ENCODE data around the gene RAB3C. TPM values are rescaled to one million over a fixed set of nuclear protein-coding genes. Genes with fewer than 3 reads are reported as not detected.

RAB3C gene
- total and polyA plus RNA-seq, 12 donors: 0.08 to 4.9 (median 0.37) TPM

DNA sequence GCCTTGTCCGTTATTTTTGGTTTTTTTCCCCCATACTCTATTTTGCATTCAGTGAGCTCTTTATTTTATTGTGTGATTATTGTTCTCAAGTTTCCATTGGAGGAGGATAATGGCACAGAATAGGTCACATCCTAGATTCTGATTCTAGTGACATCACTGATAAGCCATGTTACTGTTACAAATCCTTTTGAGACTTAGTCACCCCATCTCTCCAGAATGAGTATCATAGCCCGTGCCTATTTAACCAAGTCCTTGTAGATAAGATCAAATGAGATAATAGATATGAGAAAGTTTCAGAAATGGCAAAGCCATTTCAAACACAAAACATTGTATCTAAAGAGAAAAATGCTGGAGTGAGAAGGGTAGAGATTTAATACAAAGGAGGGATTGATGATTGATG, 242.6 kb downstream of the RAB3C start:
- TF ChIP-seq, protein P1, sequence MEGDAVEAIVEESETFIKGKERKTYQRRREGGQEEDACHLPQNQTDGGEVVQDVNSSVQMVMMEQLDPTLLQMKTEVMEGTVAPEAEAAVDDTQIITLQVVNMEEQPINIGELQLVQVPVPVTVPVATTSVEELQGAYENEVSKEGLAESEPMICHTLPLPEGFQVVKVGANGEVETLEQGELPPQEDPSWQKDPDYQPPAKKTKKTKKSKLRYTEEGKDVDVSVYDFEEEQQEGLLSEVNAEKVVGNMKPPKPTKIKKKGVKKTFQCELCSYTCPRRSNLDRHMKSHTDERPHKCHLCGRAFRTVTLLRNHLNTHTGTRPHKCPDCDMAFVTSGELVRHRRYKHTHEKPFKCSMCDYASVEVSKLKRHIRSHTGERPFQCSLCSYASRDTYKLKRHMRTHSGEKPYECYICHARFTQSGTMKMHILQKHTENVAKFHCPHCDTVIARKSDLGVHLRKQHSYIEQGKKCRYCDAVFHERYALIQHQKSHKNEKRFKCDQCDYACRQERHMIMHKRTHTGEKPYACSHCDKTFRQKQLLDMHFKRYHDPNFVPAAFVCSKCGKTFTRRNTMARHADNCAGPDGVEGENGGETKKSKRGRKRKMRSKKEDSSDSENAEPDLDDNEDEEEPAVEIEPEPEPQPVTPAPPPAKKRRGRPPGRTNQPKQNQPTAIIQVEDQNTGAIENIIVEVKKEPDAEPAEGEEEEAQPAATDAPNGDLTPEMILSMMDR (IDR thresholded peaks at IDR 0.05): no peak
- Histone ChIP-seq H3K4me1 (no peaks in the 10 kb centered on the region), H3K4me3 (no peak overlapping the region), H3K9me3 (no peaks in the 10 kb centered on the region), H3K27me3 (no peaks in the 10 kb centered on the region), H3K27ac (no peak overlapping the region), H3K36me3 (no peaks in the 10 kb centered on the region)
- 45 to 74% methylated on average over 2 of the region's 2 CpGs for WGBS, 2 donors
- ATAC-seq (no peak), DNase-seq (no peak)
- intact Hi-C loops (cut with DNase I): no loop called here

DNA sequence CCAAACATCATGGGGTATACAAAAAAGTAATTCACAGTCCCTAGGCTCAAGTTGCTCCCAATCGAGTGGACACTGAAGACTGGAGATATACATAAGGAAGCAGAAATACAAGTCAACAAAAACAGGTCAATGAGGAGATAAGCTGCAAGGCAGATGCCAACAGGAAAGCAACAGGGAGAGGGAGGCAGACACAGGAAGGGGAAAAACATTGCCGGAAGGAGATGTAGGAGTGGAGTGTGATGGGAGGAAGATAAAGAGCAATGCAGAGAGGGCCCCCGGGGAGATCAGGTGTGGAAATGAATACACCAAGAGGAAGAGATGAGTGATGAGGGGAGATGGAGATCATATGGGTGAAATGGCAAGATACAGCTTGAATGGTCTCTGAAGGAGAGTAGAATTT, 243.0 kb downstream of the RAB3C start:
- H3K9me3 ChIP-seq: no peaks in the 10 kb centered on the region
- DNase-seq: no peak
- H3K4me1 ChIP-seq: no peaks in the 10 kb centered on the region
- H3K36me3 ChIP-seq: no peaks in the 10 kb centered on the region
- TF ChIP-seq, protein P1 (IDR thresholded peaks at IDR 0.05): no peak
- no peak overlapping the region for H3K4me3 ChIP-seq
- no peak for ATAC-seq
- intact Hi-C loops (cut with DNase I): no loop called here
- no peaks in the 10 kb centered on the region for H3K27me3 ChIP-seq
- H3K27ac ChIP-seq: no peak overlapping the region
- 42 to 59% methylated on average over 3 of the region's 3 CpGs for WGBS, 2 donors

DNA sequence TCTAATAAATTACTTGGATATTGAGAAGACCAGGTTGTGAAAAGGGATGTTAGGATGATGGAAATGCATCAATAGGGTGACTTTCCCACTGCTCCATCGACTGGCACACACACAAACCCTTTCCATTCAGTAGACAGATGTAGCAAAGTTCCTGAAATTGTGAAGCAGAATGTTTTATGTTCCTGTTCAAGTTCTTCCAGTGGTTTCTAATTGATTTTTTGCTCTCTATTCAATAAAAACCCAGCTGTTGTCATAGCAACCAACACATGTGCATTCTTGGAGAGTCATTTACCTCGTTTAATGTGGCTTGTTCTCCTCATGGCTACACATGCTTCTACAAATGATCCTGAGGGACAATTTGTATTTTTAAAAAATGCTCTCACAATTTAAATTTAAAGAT, 244.6 kb downstream of the RAB3C start:
- no peak overlapping the region for H3K4me3 ChIP-seq
- TF ChIP-seq, protein P1 (IDR thresholded peaks at IDR 0.05): no peak
- intact Hi-C loops (cut with DNase I): no loop called here
- DNase-seq: no peak
- 56 to 59% methylated on average over 2 of the region's 2 CpGs for WGBS, 2 donors
- no peaks in the 10 kb centered on the region for H3K36me3 ChIP-seq
- H3K27ac ChIP-seq: no peak overlapping the region
- no peaks in the 10 kb centered on the region for H3K9me3 ChIP-seq
- no peak for ATAC-seq
- H3K4me1 ChIP-seq: no peaks in the 10 kb centered on the region
- no peaks in the 10 kb centered on the region for H3K27me3 ChIP-seq

DNA sequence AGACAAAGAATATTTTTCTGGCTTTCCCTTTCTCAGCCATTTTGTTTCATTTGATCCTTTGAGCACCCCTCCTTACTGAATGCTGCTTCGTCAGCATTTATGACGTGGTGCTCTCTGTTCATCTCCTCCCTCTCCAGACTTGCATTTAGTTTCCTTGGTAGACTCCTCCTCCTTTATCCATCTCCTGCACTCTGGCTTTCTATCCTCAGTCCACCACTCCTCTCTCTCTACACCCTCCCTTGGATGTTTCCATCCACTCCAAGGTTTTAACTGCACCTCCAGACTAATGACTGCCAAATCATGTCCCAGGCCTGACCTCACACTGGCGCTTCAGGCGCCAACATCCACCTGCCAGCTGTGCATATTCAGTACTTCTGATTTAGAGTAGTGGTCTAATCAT, 245.4 kb downstream of the RAB3C start:
- intact Hi-C loops (cut with DNase I): no loop called here

More for the DNA sequence above, 245.4 kb downstream of the RAB3C start:
- TF ChIP-seq, protein P1 (IDR thresholded peaks at IDR 0.05): no peak
- H3K4me3 ChIP-seq: no peak overlapping the region
- no peaks in the 10 kb centered on the region for H3K36me3 ChIP-seq
- no peaks in the 10 kb centered on the region for H3K9me3 ChIP-seq
- no peak for ATAC-seq
- 86 to 91% methylated on average over 4 of the region's 4 CpGs for WGBS, 2 donors
- no peak overlapping the region for H3K27ac ChIP-seq
- no peak for DNase-seq
- H3K4me1 ChIP-seq: no peaks in the 10 kb centered on the region
- H3K27me3 ChIP-seq: no peaks in the 10 kb centered on the region

Measured in heart right ventricle (tissue), 16 donors.